ACHN (cell line): ENCODE measurements around the gene MCRIP2.

ENCODE experiments used
- DNase-seq: peaks from one replicate; pipeline ENCODE4 v3.0.0-alpha.2; 2015
- in situ Hi-C: cut with HindIII; loops from 2 replicates; pipeline ENCODE4 v1.10.0; 2017; ENCODE audit warnings: low sequenced_read_pairs, low pct_ligation_motif_present, low pct_unique_long_range_greater_than_20kb

MCRIP2 gene

DNA sequence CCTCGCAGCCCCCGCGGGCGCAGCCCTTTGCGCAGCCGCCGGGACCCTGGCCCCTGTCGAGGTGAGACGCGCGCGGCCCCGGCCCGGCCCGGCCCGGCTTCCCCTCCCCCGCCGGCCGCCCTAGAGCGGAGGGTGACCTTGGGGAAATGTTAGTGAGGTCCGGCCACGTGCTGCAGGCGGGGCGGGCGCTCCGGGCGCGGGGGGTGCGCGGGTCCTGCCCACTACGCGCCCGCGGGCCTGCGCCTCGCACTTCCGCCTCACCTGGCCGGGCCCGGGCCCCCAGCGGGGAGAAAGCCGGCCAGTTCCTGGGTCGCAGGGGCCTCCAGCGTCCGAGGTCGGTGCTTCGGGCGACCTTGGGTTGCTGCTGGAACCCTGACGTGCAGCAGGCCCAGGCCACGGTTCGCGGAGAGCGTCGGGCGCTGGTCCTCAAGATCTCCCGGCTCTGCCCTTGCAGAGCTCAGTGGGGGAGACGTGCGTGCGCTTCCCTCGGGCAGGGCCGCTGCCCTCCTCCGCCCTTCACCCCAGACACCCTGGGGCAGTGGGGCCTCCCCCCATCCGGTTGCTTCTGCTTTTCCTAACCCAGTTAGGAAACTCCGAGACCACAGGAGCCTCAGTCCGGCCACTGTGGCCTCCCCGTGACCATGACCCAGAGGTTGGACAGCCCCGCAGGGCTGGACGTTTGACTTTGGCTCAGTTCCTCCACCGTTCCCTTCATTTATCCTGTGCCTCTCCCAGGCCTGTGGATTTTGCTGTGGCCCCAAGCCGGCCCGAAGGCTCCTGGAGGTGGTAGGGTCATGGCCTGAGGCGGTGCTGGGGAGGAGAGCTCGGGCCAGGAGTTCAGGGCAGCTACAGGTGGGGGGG, 791 bp downstream of the MCRIP2 start:
- DNase-seq = peak; percentile 49
- in situ Hi-C loops = no loop called here

DNA sequence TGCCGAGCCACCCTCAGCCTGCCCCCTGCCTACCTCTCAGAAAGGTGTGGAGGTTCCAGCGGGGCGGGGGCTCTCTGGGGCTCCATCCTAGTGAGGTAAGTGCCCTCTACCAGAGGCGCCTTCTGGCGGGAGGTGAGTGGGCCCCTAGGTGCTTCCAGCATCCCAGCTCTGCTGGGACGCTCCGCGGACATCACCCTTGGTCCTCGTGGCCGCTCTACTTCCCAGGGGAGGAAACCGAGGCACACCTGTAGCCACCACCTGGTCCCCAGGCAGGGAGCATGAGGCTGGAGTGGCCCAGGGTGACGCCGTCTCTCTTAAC, 1.4 kb downstream of the MCRIP2 start:
- DNase-seq = no peak
- in situ Hi-C loops = no loop called here

DNA sequence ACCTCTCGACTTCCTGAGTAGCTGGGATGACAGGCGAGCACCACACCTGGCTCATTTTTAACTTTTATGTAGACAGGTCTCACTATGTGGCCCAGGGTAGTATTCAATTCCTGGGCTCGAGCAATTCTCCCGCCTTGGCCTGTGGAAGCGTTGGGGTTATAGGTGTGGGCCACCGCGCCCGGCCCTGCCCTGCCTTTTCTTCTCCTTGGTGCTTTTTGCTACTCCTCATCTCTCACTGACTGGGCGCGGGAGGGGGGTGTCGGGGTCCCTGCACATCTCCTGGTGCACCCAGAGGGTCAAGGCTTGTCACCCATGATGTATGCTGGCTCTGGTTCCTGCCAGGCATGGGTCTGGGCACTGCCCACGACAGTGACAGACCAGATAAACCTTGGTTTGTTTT, 2.9 kb downstream of the MCRIP2 start:
- no peak for DNase-seq
- in situ Hi-C loops = no loop called here

DNA sequence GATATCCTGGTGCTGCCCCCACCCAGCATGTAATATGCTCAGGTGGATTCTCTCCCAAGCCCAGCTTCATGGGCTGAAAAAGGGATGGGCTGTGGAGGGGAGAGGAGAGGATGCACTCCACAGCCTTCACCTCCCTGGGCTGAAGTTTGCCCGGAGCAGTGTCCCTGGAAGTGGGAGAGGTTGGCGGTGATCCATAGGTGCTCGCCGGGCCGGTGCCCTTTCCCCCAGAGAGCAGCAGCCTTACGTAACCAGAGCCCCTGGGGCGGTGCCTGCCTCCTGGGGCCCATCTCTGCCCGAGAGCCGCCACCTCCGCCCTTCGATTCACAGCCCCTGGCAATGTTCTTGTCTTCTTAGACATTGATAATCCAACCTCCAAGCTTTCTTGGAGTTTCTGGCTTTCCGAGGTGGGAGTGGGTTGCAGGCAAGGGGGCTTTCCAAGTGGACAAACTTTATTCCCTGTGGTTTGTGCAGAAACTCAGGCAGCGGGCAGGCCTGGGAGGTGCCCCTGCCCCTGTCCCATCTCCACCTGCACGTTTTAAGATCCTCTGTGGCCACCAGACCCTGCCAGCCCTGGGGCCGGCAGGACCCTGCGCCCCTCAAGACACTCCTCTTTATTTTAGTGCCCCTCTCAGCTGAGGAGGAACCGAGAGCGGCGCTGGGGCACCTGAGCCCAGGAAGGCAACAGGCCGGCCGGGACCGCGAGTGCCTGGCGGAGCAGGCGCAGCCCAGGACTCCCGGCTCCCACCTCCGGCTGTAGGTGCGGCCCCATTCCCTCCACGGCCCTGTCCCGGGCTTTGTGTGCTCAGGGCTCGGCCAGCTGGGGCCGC, 4.4 kb downstream of the MCRIP2 start:
- DNase-seq = no peak
- in situ Hi-C loops = no loop called here

DNA sequence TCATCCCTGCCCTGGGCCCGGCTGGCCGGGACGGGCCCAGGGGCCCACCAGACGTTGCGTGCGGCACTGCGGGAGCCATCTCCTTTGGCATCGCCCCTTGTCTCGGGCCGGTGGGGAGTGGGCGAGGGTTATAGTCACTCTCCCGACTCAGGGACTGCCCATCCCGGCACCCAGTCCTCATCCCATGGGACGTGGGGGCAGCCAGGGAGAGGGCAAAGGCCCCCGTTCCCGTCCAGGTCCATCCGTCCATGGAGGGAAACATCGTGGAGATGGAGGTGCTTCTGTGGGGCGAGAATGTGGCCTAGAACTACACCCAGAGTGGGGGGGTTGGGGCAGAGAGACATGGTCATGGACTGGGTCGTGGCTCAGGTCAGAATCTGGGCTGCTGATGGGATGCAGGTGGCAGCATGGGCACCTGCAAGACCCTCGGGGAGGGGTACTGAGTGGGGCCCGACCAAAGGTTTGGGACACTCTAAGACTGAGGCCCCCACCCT, 5.1 kb downstream of the MCRIP2 start:
- in situ Hi-C loops = no loop called here
- DNase-seq = no peak

DNA sequence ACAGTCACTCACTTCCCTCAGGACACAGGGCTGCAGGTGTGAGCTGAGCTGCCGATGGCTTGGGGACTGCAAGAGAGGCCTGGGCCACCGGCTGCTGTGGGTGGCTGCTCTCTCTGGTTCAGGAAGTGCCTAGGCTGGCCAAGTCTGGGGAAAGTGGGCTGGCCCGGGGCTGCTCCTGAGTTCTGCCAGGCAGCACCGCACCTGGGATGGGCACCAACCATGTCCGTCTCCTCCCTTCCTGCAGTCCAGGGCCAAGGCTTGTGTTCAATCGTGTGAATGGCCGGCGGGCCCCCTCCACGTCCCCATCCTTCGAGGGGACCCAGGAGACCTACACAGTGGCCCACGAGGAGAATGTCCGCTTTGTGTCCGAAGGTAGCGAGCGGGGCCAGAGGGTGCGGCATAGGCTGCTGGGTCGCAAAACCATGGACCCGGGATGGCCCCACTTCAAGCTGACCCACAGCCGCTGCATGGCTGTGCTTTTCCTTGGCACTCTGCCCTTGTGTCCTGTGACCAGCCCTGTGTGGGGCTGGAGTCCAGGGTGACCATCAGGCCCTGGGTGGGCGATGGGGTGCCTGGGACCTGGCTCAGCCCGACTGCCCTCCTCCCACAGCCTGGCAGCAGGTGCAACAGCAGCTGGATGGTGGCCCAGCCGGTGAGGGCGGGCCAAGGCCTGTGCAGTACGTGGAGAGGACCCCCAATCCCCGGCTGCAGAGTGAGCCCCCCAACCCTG, 5.7 kb downstream of the MCRIP2 start:
- in situ Hi-C loops = no loop called here
- no peak for DNase-seq

DNA sequence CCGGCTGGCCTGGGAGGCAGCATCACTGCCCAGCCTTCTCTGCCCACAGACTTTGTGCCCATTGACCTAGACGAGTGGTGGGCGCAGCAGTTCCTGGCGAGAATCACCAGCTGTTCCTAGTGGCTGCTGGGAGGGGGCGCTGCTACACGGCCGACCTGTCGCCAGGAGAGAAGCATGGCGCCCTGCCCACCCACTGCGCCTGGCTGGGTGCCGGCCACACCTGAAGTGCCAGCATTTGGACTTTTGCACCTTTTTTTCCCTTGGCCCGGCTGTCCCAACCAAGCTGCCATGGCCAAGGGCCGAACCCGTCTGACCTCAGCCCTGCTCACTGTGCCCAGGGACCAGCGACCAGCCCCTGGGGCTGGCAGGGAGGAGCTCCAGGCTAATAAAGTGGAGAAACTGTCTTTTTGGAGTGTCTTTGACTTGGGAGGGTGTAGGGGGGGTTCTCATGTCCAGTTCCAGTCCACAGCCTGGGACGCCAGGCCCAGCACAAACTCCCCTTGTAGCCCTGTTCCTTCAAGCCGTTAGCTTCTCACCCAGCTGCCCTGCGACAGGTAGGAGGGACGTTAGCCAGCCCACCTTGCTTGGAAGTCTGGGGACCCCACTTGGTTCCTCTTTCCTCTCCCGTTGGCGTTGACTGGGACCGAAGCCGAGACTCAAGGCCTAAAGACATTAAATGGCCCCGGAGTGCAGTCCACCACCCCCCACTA, 6.6 kb downstream of the MCRIP2 start:
- in situ Hi-C loops = no loop called here
- DNase-seq = peak; percentile 29

DNA sequence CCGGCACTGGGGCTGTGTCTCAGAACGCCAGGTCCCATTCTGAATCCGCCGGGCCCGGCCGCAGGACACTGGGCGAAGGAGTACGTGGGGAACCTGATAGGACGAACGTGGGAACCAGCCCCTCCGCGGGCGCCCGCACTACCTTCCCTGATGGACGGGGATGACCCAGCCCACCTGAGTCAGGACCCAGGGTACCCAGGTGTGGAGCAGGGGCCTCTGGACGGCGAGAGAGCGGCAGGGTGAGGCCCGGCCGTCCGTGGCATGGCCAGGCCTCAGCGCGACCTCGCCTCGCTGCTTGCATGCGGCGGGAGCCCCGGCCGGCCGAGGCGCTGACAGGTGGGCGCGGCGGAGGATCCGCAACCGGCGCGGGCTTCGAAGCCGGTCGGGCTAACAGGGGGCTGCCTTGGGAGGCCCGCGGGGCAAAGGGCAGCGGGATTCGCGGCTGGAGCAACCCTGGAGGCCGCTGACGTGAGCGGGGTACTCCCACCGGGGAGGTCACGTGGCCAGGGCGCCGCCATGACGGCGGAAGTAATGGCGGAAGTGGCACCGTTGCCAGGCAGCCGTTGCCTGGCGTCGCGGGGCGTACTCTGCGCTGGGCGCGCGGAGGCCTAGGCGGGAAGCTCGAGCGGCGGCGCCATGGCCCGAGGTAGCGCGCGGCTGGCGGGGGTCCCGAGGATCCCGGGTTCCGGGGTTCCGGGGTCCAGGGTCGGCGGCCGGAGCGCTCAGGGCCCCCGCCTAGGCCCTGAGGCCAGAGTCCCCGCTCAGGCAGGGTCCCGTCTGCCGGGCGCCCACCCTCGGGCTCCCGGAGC, 7.4 kb downstream of the MCRIP2 start, which contains the start of gene WDR90:
Gene WDR90, plus strand, starts transcription at position 585 of the 809 bp plus-strand sequence. Its CDS starts 52 bp downstream, at position 637.
- in situ Hi-C loops = no loop called here
- DNase-seq = peak; percentile 95

DNA sequence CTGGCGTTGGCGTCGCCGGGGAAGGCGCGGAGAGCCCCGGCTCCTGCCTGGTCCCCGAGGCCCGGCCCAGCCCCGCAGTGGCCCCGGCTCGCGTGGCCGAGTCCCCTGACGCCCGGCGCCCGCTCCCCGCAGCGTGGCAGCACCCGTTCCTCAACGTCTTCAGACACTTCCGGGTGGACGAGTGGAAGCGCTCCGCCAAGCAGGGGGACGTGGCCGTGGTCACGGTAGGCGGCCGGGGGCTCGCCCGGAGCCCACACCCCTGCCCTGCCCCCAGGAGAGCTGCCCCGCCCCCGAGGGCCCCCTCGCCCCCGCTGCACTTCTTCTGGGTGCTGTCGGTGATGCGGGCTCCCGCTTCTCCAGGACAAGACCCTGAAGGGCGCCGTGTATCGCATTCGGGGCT, 8.0 kb downstream of the MCRIP2 start:
- in situ Hi-C loops = no loop called here
- DNase-seq = peak; percentile 33

DNA sequence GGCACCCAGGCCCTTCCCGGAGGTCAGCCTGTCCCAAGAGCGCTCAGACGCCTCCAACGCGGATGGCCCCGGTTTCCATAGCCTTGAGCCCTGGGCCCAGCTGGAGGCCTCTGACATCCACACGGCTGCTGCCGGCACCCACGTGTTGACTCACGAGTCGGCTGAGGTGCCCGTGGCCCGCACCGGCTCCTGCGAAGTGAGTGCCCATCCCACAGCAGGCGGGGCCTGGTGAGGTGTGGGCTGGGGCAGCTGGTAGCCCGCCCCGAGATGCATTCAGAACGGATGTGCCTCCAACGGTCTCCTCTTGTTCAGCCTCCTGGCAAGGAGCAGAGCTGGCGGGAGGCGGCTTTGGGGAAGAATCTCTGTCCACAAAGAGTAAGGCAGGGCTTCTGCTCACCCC, 10.2 kb downstream of the MCRIP2 start:
- in situ Hi-C loops = no loop called here
- no peak for DNase-seq

DNA sequence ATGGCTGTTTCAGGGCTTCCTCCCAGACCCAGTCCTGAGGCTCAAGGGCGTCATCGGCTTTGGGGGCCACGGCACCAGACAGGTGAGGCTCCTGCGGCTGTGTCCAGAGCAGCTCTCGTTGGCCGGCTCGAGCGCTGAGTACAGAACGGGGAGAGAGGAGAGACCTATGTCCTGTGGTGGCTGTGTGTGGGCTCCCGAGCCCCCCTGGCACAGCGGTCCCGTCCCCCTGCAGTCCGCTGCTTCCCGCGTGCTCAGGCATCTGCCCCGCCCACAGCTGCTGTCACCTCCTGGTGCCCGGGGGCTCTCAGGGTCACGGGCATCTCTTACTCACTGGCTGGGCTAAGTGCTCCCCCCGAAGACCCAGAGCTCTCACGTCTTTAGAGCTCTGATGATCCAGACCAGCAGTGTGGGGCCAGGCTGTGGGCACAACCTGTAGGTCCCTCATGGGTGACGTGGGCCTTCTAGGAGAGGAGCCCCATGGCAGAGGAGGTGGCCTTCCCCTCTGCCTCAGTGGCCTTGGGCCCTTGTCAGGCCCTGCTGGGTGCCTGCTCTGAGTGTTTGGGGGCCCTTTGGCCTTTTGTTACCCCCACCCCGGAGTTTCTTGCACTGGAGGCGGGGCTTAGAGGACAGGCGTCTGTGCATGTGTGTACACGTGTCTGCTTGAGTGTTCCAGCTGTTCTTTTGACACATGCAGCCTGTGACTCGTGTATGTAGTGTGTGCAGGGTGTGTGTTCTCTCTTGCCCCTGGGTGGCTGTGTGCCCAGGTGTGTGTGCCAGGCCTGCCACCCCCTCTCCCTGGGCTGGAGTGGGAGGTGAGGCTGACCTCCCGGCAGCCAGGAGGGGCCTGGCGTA, 11.1 kb downstream of the MCRIP2 start:
- in situ Hi-C loops = no loop called here
- no peak for DNase-seq

DNA sequence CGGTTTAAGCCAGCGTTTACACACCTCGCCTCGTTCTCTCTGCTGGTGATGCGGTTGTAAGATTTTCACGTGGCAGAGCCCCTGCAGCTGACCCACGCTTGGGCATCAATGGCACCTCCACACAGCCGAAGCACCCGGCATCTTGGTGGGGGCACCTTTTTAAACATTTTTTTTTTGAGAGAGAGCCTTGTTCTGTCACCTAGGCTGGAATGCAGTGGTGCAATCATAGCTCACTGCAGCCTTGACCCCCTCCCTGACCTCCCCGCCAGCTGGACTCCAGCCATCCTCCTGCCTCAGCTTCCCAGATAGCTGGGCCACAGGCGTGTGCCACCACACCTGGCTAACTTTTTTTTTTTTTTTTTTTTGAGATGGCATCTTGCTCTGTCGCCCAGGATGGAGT, 12.4 kb downstream of the MCRIP2 start:
- in situ Hi-C loops = no loop called here
- DNase-seq = no peak

DNA sequence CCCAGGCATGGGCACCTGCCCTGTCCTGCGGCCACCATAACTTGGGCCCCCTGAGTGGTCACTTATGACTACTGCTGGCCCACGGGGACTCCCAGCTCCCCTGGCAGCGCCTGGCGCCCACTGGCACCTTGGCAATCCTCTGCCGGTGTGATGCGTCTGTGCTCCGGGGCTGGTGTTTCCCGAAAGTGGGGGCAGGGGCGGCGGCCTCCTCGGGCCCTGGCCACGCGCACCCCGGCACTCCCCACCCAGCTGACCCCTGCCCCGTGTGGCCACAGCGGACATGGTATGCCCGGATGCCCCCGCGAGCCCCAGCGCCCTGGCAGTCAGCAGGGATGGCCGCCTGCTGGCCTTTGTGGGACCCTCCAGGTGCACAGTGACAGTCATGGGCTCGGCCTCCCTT, 15.9 kb downstream of the MCRIP2 start:
- in situ Hi-C loops = no loop called here
- no peak for DNase-seq

DNA sequence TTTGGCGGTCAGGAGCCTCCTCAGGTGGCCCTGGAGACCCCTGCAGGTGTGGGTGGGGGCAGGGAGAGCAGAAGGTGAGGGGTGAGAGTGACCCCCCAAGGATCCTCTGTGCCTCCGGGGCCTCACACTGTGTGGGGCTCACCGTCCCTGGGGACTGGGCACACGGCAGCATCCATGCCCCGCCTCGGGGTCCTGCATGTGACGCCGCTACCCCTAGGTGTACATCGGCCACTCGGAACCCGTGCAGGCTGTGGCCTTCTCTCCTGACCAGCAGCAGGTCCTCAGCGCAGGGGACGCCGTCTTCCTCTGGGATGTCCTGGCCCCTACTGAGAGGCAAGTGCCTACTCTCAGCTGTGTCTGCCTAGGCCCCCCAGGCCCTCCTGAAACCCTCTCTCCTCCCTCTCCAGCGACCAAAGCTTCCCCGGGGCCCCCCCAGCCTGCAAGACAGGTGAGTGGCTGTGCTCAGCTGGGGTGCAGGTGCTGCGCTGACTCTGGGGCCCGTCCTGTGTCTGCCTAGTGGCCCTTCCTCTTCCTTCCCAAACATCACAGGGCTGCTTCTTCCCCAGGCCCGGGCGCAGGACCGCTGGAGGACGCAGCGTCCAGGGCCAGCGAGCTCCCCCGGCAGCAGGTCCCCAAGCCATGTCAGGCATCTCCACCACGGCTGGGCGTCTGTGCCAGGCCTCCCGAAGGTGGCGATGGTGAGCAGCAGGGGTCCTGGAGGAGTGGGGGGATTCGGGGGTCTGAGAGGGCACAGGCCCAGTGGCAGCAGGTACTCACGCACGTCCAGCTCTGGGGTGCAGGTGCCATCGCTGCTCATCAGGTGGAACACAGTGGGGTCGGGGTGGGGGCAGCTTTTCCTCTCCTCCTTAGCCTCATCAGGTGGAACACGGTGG, 17.3 kb downstream of the MCRIP2 start:
- in situ Hi-C loops = no loop called here
- no peak for DNase-seq

DNA sequence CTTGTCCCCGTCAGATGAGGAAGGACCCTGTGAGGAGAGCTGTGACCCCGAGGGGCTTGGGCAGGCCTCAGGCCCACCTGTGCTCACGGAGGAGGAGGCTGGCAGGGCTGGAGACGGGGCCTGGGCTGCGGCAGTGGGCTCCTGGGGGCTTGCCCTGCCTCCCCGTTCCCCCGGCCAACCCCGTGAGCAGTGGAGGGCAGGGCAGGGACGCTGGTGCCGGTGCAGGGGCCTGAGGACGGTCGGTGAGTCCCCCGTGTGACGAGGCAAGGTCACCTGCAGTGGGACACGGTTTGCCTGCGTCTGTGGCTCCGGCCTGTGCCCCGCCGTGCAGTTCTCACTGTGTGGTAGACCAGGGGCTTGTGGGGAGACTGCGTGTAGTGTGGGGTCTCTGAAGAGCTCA, 18.0 kb downstream of the MCRIP2 start:
- no peak for DNase-seq
- in situ Hi-C loops = no loop called here

DNA sequence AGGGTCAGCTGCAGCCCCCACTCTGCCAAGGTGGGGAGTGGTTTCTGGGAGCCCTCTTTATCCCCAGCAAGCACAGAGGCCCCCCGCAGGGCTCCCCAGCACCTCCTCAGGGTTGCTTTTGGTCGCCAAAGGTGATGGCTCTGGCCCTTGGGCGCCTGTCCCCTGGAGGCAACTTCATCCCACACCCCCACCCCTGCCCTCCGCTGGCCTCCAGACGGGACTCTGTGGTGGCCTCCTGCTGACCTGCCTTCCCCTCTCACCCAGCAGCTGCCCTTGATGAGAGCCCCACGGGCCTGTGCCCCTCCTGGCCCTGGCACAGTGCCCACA, 18.5 kb downstream of the MCRIP2 start:
- in situ Hi-C loops = no loop called here
- DNase-seq = no peak
